COLO668 (cell line): Measurements from ENCODE around the gene TRHDE.

Experiments used
- DNase-seq: peaks from one replicate; lab custom pipeline; 2025; ENCODE audit not compliant: unreplicated experiment; lab: John Stamatoyannopoulos, UW

Gene TRHDE, protein sequence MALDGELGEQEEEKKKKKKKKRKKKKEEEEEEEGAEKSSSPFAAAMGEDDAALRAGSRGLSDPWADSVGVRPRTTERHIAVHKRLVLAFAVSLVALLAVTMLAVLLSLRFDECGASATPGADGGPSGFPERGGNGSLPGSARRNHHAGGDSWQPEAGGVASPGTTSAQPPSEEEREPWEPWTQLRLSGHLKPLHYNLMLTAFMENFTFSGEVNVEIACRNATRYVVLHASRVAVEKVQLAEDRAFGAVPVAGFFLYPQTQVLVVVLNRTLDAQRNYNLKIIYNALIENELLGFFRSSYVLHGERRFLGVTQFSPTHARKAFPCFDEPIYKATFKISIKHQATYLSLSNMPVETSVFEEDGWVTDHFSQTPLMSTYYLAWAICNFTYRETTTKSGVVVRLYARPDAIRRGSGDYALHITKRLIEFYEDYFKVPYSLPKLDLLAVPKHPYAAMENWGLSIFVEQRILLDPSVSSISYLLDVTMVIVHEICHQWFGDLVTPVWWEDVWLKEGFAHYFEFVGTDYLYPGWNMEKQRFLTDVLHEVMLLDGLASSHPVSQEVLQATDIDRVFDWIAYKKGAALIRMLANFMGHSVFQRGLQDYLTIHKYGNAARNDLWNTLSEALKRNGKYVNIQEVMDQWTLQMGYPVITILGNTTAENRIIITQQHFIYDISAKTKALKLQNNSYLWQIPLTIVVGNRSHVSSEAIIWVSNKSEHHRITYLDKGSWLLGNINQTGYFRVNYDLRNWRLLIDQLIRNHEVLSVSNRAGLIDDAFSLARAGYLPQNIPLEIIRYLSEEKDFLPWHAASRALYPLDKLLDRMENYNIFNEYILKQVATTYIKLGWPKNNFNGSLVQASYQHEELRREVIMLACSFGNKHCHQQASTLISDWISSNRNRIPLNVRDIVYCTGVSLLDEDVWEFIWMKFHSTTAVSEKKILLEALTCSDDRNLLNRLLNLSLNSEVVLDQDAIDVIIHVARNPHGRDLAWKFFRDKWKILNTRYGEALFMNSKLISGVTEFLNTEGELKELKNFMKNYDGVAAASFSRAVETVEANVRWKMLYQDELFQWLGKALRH

DNA sequence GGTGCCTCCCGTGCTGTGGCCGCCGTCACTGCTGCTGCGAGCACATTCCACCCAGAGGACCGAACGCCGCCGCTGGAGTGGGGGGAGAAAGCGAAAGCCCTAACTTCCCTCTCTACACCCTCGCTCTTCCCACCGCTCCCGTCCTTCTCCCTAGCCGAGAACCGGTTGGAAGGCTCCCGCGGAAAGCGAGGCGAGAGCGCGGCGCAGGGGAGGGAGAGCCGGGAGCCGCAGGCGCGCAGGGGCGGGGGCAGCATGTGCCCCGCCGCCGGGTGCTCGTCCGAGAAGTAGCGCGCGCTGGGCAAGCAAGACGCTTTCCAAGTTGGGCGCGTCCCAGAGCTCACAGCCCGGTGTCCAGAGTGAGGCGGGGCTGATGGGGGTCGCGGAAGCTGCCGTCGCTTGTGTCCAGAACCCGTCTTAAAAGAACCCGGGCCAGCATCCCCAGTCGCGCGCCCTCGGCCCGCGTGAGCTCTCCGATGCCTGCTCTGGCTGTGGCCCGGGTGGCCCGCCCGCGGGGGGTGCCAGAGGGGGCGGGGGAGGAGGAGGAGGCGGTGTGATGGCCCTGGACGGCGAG is at the start of gene TRHDE:
TSS of gene TRHDE (plus strand) at position 280 of the 571 bp plus-strand sequence. CDS start at position 554, 274 bp downstream.
- peak; percentile 80 for DNase-seq

DNA sequence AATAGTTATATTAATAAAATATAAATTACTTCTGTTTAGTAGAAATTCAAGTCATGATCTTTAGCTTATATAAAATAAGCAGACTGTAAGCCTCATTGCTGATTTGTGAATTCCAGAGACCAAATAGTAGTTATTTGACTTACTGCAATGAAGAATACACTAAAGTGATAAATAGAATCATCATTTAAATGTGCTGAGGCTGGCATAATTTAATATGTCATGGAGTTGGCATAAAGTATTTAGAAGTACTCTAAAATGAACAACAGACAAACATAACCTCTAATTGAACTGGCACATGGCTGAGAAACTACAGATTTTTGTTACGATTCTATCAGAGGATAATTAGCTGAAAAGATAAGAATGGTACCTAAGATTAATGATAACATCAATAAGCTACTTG is 45.7 kb upstream of the TRHDE start:
- DNase-seq: no peak

DNA sequence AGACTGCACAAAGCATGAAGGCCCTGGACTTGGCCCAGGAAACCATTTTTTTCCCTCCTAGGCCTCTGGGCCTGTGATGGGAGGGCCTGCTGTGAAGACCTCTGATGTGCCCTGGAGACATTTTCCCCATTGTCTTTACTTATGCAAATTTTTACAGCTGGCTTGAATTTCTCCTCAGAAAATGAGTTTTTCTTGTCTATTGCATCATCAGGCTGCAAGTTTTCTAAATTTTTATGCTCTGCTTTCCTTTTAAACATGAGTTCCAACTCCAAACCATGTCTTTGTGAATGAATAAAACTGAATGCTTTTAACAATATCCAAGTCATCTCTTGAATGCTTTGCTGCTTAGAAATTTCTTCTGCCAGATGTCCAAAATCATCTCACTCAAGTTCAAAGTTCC is 43.7 kb upstream of the TRHDE start:
- no peak for DNase-seq

DNA sequence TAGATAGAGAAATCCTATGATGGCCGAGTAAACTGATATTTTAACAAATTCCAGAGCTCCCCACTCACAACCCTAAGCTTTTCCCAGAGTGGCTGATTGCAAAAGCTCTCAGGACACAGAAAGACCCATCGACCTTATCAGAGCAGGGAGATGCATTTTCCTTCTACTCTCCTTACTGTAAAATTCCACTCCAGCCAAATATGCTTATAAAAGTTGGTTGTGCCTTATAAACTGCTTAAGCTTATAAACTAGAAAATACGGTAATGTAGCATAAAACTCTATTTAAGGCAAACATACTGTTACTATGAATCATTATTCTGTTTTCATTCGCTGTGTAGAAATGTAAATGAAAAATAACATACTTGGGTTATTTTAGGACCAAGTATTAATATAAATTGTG is 41.6 kb upstream of the TRHDE start:
- DNase-seq: no peak

DNA sequence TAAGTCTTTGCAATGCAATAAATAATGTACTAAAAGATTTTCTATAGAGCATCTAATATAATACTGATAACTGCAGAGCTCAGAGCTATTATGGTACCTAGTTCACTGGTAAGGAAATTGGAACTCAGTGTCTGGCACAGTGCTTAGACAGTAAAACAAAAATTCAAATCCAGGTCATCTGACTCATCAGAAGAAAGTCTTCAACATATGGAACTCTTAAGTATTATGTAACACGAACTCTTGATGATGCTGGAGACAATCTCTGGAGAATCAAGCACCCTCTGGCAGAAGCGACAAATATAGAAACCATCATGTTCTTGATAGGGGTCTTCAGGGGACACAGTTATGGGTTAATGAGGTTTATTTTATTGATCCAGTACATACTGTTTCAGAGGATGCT is 37.3 kb upstream of the TRHDE start:
- DNase-seq: no peak

DNA sequence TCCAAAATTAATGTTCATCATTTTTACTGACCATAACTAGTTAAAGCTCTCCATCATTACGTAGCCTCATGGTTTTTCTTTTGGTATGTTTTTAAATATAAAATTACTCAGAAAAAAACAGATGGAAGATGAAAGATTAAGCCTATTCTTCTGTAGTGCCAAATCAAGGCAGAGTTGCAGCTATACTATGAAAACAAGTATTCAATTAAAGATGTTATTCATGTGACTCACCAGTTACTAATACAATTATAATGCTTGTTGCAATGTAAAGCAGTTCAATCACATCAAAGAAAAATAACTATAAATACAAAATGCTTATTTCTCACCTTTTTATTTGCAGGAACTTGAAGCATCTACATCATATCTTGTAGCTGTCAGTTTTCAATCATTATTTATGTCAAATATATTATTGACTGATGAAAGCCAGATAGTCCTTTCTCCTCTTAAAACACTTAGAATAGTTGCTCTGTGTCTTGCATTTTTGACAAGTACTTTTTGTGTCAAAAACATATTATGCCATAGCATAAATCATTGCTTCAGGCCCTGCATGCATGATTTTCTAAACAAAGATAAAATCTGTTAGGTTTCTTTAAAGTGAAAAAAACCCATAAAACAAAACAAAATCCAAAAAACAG is 36.0 kb upstream of the TRHDE start:
- DNase-seq: no peak

DNA sequence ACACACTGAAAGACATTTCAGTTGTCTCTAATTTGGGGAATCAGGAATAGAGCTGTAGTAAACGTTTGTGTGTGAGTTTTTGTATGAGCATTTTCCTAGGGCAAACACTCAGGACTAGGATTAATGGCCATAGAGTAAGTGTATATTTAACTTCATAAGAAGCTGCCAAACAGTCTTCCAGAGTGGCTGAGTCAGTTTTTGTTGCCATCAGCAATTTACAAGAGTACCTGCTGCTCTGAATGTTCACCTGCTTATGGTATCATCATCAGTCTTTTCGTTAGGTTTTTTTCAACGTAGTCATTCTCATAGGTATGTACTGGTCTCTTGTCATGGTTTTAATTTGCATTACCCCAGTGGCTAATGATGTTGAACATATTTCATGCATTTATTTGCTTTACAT is 30.6 kb upstream of the TRHDE start:
- no peak for DNase-seq

DNA sequence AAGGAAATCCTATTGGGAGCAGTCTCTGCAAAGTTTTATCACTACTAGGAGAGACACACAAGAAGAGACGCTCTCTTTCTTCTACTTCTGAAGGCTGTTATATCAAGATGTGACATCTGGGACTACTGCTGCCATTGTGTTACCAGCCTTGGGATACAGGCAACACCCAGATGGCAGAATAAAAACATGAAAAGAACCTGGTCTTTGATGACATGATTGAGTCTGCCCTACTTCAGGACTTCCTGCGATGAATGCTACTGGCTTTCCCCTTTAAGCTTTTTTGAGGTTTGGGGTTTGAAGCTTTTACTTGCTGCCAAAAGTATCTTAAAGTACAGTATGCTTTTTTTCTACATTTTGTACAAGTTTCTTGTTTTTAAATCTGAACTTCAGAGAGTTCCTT is 29.2 kb upstream of the TRHDE start:
- DNase-seq: no peak

DNA sequence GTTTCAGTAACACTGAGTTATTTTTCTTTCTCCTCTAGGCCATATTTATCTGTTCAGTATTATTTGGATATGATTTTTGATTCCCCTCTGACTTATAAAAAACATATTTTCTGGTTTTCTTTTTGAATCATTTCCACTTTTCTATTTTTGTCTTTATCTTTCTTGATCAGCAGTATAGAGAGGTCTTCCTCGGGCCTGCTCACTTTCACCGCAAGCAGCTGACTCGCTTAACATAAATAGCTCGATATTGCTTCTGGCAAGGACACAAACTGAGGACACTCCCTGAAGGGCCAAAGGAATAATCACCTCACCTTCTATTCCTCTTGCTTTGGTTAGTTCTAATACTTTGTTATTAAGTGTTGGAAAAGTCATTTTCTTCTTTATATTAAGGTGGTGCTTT is 25.8 kb upstream of the TRHDE start:
- DNase-seq: no peak

DNA sequence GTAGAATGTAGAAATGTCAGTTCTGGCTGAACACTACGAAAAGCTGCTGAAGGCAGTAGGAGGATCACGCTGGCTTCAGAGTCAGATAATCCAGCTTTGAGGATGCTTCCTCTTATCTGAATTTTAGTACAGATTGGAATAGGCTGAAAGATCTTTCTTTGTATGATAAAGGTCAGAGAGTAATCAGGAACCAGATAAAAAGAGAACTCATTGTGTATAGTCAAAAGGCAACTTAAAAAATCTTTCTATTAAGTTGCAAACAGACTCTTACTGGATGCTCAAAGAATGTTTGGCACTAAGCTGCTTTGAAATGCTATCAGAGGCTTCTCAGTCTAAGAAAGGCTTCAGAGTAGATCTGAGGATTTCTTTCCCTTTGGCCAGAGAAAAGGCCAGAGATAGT is 21.8 kb upstream of the TRHDE start:
- DNase-seq: no peak

DNA sequence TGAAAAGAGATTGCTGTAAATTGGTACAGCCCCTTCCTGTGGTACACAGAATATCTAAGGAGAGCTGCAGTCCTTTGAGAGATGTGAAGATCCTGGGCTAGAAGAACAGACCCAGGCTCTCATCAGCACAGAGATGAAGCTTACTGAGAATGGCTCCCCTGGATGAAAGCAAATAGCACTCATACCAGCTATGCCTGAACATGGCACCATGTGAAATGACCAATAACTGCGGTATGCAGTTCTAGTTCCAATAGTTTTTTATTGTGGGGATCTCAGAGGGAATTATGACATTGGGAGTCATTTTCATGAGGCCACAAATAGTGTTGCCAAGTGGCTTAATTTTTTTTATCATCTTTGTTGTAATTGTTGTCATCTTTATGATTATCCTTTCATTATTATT is 15.4 kb upstream of the TRHDE start:
- no peak for DNase-seq

DNA sequence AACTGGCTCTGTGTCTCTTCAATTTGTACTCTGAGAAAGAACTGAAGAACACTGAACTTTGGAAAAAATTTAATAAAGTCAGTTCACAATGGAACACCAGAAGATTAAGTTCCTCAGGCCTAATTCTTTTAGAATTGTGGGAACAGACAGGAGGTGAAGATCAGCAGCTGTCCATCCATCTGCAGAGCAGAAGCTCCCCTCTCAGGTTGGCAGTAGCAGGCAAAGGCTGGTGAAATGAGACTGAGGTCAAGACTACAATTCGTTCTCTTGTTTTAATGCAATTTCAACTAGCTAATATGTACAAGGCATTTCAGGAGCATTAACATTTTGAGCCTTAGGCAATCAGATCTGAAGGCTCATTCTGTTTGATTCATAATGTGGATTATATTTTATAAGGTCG is 10.3 kb upstream of the TRHDE start:
- DNase-seq: no peak

DNA sequence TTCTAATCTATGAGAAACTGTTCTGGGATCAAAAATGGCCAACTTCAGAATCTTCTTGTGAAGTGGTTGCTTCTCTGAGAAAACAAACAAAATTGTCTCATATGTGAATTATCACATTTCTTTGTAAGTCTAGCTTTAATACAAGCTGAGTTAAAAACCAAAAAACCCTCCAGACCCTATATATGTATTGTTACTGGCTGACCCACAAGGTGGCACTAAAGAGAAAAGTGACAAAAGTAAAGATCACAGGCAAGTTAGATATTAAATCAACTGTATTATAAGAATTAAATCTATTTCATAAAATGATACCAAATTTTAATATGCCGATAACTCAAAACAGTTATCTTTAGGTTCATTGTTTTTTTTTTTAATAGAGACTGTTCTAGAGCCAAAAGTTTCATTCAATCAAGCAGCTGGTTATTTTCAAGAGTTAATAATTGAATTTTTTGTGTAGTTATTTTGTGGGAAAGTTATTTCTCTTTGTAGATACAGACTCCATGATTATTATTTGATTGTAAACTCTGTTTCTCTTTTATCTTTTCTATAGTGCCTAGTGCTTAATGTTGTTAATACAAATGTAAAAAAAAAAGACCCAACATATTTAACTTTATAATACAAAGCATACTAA is 7.5 kb upstream of the TRHDE start:
- DNase-seq: no peak

DNA sequence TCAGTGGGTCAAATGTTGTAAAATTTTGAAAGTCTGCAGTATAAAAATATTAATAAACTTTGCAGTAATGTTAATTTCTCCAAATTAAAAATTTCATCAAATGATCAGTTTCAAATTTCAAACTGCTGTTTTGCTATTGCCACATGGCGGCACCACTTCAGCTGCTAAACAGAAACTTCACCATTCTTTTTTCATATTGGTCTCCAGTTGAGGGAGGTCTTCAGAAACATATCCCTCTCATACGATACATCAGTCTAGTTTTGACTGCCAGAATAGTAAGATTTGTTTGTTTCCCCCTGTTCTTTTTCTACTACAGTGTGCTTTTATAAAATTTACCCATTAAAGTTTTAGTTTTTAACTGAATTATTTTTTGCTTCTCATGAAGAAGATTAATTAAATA is 4.2 kb upstream of the TRHDE start:
- DNase-seq: no peak

DNA sequence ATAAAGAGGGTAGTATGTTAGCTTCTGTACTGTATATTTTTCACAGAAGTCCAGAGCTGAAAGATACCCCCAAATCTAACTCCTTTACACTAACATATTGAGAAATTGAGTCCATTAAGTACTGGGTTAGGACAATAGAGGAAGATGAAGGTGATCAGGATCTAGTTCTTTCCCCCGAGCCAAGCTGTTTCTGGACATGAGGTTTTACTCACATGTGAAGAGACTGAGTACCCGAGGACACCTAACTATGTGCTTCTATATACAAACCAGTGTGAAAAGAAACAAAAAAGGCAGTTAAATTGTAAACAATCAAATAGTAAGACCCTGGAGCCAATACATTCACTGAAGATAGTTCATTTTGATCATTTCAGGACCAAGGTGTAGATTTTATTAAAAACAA is 3.8 kb upstream of the TRHDE start:
- no peak for DNase-seq

DNA sequence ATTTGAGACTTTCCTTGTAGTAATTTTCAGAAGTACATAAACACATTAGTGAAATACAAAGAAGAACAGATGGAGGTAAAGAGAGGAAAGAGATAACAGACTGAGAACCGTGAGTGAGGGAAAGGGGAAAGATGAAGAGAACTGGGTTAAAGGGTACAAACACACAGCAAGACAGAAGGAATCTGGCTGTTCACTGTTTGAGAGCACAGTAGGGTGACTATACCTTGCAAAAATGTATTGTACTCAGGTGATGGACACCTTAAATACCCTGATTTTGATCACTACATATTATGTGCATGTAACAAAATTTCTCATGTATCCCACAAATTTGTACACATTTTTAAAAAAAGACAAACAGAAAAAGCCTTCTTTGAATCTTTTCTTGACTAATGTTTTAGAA is 2.7 kb upstream of the TRHDE start:
- DNase-seq: no peak

DNA sequence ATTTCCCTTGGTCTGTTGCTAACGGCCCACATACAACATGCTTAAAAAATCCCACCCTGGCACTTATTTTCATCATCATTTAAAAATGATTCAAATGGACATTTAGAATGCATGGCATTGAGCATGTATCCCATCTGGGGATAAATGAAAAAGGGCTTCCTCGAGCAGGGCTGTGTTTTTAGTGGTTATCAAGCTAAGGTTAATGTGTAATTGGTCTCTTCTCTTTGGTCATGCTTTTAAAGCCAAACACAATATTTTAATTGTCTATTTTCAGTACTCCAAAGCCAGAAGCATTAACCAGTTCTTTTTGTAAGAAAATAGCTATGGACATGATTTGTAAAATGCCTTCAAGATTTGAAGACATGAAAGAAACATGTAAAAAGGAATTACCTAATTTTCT is 1.9 kb upstream of the TRHDE start:
- no peak for DNase-seq

DNA sequence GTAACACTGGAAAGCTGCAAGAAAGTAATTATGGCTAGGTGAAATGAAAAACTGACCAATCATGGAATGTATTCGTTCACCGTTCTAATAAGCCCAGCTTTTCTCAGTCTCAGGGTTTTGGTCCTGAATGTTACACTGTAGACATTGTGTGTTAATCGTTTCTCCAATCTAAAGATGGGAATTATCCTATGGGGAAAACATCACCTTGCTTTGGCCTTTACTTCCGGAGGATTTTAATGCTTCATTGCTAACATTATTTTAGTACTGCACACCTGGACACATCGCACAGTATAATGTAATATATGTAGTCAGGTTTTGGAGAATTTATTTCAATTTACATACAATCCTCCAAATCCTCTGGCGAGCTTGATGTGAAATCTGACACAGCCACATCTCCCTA is 1.2 kb upstream of the TRHDE start:
- no peak for DNase-seq

DNA sequence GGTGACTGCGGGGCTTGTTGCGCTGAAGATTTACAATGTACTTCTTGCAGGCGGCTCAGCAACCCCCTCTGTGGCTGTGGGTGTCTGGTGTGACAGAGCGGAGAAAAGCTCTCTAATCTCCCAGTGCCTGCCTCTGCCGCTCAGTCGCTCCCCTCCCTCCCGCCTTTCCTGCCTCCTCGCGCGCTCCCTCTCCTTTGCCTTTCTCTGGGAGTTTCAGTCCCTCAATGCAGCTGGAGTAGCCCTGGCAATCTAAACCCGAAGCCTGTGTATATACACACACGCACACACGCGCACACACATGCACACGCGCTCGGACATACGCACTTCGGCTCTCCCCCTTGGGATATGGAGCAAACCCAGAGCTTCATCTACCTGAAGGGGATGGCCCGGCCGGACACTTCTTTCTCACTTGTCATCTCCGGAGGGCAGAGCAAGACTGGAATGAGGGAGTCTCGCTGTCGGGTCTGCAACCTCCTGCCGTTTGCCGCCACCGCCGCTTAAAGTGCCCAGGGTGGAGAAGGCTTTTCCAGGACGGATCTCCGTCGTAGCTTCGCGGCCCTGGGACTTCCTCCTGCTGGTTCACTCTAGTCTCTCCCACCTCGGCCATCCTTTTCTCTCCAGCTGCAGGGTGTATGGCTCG is 599 bp upstream of the TRHDE start:
- DNase-seq: peak; percentile 63
